Mononuclear cell (primary cell): ENCODE results near the gene PTPRN2. TPM values are rescaled to one million over a fixed set of nuclear protein-coding genes. Genes with fewer than 3 reads are reported as not detected.
"Not testable (repeated sequence)": the region's sequence is repeated elsewhere in the genome, so short reads cannot be mapped to it uniquely, and the experiment has no call there.

Experiments used
- H3K27me3 ChIP-seq: 2 replicates; pipeline ENCODE4 v1.6.0; 2011; ENCODE audit warnings: low read length, control low read depth; ENCODE audit not compliant: insufficient read depth
- H3K4me1 ChIP-seq: 2 replicates; pipeline ENCODE4 v1.5.1; 2011; ENCODE audit warnings: mild to moderate bottlenecking, low read length, control low read depth; ENCODE audit not compliant: insufficient read depth
- H3K4me3 ChIP-seq: 2 replicates; pipeline ENCODE4 v1.5.1; 2011; ENCODE audit warnings: mild to moderate bottlenecking, low read length, moderate library complexity
- H3K9me3 ChIP-seq: 2 replicates; pipeline ENCODE4 v1.5.1; 2011; ENCODE audit warnings: low read depth, mild to moderate bottlenecking, control low read depth, low read length
- total RNA-seq: library from RNA; depleted of rRNA; stranded (reverse); fragments of >200 nt; gene quantifications from one replicate; pipeline ENCODE4 v1.2.3, GENCODE V29; 2012

Gene PTPRN2
- total RNA-seq, 1 donor = 0.31 TPM

DNA sequence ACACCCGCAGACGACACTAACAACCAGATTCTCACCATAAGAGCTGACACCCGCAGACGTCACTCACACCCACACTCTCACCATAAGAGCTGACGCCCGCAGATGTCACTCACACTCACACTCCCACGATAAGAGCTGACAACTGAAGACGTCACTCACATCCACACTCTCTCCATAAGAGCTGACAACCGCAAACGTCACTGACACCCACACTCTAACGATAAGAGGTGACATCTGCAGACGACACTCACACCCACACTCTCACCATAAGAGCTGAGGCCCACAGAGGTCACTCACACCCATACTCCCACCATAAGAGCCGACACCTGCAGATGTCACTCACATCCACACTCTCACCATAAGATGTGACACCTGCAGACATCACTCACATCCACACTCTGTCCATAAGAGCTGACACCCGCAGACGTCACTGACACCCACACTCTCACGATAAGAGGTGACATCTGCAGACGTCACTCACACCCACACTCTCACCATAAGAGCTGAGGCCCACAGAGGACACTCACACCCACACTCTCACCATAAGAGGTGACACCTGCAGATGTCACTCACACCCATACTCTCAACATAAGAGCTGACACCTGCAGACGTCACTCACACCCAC lies 255.7 kb downstream of the PTPRN2 start:
- H3K4me1 ChIP-seq, H3K9me3 ChIP-seq, H3K4me3 ChIP-seq, H3K27me3 ChIP-seq: not testable (repeated sequence)

DNA sequence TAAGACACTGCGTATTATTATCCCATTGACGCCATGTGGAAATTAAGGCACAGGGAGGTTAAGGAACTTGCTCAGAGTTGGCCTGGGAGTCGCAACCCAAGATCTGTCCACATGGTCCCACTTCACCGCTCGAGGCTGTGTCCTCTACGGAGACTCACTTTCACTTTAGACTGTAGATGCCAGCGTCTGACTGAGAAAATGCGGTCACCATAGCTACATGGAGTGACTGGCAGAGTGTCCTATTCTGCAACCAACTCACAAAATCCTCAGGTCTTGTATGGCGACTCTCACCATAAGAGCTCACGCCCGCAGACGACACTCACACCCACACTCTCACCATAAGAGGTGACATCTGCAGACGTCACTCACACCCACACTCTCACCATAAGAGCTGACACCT lies 257.9 kb downstream of the PTPRN2 start:
- H3K4me3 ChIP-seq = no peak overlapping the region
- H3K9me3 ChIP-seq = peaks cover 5% of the 10 kb centered on the region

DNA sequence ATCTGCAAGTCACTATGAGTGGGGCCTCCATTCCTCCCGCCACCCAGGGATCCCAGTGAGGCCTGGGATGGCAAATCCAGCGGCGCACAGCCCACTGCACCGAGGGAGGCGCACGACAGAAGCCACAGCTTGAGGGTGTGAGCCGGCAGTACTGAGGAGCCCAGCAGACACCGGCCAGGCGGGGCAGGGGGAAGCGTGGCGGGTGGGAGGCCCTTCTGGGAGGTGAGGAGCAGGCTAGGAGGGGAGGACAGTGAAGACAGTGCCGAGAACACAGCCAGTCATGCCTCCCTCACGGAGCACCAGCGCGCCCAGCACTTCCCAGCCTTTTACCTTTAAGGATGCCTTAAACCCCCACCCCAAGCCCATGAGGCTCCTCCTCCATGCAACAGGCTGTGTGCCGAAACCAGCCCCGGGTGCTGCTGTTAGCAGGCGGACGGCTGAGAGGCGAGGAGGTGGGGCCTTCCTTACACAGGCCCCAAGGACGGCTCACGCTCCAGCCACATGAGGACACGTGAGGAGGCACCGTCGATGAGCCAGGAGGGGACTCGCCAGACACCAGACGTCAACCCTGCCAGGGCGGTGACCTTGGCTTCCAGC lies 258.5 kb downstream of the PTPRN2 start:
- no peak overlapping the region for H3K4me3 ChIP-seq
- H3K27me3 ChIP-seq = no peaks in the 10 kb centered on the region
- no peaks in the 10 kb centered on the region for H3K4me1 ChIP-seq
- peaks cover 5% of the 10 kb centered on the region for H3K9me3 ChIP-seq

More for the DNA sequence above, 257.9 kb downstream of the PTPRN2 start:
- H3K27me3 ChIP-seq = no peaks in the 10 kb centered on the region
- H3K4me1 ChIP-seq = no peaks in the 10 kb centered on the region

DNA sequence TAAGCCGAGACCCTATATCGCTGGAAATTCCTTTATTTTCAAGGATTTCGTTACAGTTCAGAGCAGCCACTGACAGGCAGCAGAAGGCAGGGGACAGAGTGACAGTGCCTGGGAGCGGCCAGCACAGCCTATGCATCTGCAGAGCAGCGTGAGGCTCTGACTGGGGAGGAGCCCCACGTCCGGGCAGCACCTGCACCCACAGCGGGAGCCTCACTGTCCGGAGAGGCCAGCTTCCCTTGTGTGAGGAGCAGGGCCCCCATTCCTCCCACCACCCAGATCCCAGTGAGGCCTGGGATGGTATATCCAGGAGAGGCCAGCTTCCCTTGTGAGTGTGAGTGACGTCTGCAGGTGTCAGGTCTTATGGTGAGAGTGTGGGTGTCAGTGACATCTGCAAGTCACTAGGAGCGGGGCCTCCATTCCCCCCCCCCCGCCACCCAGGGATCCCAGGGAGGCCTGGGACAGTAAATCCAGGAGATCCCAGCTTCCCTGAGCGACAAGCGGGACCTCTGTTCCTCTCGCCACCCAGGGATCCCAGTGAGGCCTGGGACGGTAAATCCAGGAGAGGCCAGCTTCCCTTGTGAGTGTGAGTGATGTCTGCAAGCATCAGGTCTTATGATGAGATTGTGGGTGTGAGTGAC lies 259.1 kb downstream of the PTPRN2 start:
- H3K4me3 ChIP-seq = no peak overlapping the region
- H3K27me3 ChIP-seq = no peaks in the 10 kb centered on the region
- peaks cover 5% of the 10 kb centered on the region for H3K9me3 ChIP-seq
- H3K4me1 ChIP-seq = no peaks in the 10 kb centered on the region

DNA sequence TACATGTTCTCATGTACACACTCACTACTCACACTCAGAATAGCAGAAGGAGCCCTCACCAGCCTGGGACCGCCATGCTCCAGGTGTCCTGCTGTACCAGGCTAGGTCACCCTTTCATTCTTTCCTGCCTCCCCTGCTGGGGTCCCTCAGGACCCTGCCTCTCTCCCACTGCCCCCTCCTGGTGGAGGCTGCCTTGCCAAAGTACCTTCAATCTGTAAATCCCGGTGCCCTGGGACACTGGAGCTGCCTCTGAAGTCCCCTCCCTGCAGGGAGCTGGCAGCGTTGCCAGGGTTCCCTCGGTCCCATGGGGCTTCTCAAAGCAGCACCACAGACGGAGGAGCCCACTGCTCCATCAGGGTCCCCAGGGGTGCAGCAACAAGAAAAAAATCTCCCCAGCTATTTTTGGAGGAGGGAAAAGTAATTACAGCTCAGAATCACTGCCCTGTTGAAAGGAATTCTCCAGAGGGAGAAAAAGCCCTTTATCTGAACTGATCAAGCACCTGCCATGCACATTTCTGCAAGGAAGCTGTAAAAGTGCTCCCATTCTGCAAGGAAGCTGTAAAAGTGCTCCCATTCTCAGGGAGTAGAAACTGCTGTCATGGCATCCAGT lies 259.9 kb downstream of the PTPRN2 start:
- Histone ChIP-seq H3K4me1 (no peaks in the 10 kb centered on the region), H3K9me3 (peaks cover 5% of the 10 kb centered on the region), H3K4me3 (no peak overlapping the region), H3K27me3 (no peaks in the 10 kb centered on the region)

DNA sequence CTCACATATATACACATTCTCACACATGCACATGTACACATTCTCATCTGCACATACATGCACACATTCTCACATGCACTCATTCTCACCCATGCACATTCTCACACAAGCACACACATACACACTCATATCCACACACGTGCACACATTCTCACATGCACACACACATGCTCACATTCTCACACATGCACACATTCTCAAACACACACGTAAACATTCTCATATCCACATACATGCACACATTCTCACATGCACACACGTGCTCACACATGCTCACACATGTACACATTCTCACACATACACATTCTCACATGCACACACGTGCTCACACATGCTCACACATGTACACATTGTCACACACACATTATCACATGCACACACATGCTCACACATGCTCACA lies 260.6 kb downstream of the PTPRN2 start:
- Histone ChIP-seq H3K4me1 (no peaks in the 10 kb centered on the region), H3K9me3 (peaks cover 5% of the 10 kb centered on the region), H3K27me3 (no peaks in the 10 kb centered on the region), H3K4me3 (no peak overlapping the region)

DNA sequence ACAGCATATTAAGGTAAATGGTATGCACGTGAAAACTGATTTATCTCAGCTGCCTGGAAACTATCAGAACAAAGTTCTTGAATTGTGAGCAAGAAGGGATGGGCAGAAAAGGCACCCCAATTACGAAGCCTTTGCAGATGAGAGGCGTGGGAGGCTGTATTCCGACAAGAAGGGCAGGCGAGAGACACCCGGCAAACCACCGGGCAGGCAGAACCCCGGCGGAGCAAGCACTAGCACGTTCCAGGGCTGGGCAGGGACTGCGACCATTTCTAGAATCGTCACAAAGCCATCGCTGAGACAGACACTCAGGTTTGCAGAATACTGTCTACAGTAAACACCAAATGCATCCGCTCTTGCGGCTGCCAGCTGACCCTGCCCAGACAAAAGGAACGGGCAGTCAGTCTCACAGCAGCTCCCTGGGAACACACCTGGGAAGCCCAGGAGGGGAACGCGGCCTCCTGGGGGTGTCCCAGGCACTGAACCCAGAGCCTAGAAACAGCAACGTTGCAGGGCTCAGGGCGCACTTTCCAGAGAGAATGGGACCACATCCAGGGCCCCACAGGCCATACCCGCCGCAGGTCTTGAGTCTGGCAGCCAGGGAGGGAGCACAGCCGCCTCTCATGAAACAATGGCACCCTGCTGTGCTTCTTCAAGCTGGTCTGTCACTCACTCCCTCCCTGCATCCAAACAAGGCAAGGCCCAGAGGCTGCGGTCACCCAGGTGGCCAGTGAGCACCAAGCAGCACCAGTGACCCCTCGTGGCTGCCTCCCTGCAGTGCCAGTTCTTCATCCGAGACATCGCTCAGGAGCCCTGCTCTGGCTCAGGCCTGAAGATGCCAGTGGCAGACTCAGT lies 261.9 kb downstream of the PTPRN2 start:
- Histone ChIP-seq H3K4me1 (no peaks in the 10 kb centered on the region), H3K27me3 (no peaks in the 10 kb centered on the region), H3K9me3 (peaks cover 5% of the 10 kb centered on the region), H3K4me3 (no peak overlapping the region)

DNA sequence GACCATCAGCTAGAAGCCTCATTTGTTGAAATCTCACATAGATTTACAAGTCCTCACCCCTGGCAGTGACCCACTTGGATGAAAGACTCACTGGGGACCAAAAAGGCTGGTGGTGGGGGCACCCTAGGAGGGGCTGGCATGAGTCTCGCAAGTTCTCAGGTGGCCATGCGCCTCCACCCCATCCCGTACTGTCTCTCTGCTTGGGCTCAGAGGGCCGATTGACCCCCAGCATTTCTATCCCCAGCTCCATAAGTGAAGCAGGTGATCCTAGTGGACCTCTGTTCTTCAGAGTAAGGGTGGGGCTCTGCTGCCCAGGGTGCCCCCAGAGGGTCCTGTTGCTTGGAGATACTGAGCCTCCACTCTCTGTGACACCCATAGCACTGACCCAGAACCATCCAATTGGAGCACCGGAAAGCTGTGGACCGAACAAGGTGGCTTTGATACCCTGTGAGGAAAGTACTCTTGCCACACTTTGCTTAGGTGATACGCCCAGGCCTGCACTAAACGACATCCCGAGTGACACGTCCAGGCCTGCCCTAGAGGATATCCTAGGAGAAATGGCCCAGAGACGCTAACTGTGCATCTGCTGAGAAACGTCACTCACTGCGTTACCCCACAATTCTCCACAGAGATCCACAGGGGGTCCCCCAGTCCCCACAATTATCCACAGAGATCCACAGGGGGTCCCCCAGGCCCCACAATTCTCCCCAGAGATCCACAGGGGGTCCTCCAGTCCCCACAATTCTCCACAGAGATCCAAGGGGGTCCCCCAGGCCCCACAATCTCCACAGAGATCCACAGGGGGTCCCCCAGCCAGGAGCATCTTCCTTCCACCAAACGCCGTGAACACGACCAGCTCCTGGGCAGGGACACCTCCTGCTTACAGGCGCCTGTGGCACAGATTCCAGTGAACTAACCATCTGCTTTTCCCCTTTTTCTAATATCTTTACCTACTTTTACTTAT lies 262.9 kb downstream of the PTPRN2 start:
- Histone ChIP-seq H3K4me1 (no peaks in the 10 kb centered on the region), H3K27me3 (no peaks in the 10 kb centered on the region), H3K9me3 (peaks cover 5% of the 10 kb centered on the region), H3K4me3 (no peak overlapping the region)

DNA sequence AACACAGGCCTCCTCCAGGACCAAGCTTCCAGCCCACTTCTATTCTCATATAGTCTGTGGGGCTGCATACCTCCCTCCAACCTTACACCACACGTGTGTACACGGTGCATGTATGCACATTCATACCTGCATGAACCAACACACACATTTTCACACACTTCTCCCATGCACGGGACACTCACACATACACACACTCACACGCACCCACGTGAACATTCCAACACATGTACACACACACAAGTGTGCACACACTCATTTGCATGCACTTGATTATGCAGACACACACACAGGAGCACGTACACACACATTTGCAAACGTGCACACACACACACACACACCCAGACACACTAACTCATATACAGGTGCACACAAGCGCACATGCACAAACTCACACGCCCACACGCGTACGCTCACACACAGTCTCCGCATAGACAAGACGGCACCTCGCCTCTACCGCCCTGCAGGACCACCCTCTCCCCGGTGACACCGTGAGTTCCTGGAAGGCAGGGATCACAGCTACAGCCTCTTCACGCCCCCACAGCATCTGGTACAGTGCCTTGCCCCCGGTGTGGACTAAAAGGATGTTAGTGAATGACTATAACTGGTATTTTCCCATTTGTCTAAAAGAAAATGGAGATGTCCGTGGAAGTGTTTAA lies 263.8 kb downstream of the PTPRN2 start:
- Histone ChIP-seq H3K9me3 (peaks cover 5% of the 10 kb centered on the region), H3K27me3 (no peaks in the 10 kb centered on the region), H3K4me3 (no peak overlapping the region), H3K4me1 (no peaks in the 10 kb centered on the region)

DNA sequence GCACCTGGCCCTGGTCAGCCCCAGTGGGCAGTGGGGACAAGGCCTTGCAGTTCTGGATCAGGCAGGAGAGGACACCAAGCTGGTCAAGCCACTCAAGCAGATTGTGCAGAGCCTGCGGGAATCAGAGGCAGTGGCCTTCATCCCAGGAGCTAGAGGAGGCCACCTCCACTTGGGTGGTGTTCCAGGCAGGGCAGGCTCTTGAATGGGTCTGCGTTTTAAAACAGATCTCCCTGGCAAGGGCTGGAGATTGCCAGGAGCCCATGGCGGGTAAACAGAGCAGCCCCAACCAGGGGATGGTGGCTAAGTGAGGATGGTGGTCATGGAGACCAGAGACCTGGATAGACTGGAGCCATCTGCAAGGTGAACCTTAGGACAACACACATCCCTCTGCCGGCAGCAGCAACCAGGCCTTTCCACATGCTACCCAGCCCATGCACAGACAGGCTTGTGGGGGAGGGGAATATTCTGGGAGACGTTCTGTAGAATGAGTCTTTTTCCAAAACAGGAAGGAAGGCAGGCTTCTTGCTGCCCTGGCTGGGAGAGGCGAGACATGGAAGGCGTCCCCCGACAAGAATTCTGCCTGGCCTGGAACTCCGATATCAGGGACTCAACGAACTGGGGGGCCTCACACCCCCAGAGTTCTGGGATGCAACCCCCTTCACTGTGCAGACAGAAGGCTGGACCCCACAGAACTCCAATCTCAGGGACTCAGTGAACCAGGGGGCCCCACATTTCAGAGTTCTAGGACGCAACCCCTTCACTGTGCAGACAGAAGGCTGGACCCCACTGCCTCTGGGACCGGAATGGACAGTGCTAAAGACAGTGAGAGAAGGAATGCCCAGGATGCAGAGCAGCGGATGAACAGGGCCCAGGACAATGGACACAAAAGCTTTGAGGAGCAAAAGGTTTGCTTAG lies 264.8 kb downstream of the PTPRN2 start:
- Histone ChIP-seq H3K4me1 (no peaks in the 10 kb centered on the region), H3K27me3 (no peaks in the 10 kb centered on the region), H3K4me3 (no peak overlapping the region), H3K9me3 (peaks cover 5% of the 10 kb centered on the region)

DNA sequence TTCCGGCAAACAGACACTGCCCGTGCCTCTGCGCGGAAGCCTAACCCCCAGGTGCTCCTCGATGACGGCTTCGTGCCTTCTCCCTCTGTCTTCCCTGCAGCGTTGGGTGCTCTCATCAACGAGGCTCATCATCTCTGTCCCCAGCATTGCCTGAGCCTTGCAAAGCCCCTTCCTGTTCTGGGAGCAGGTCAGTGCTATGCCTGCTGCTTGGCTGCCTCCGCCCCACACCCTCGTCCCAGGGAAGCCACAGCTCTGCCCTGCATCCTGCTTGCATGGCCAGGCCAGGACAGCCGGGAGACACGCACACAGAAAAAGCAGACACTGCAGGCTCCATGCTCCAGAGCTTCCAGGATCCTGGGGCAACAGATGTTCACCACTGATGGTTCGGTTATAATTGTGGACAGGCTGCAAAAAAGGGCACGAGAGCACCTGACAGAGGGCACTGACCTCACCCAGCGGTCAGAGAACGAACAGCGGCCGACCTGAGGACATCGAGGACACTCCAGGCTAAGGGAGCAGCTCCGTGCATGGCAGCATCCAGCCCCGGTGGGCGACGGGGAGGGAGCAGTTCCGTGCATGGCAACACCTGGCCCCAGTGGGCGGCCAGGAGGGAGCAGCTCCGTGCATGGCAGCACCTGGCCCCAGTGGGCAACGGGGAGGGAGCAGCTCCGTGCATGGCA lies 265.5 kb downstream of the PTPRN2 start:
- Histone ChIP-seq H3K9me3 (peaks cover 5% of the 10 kb centered on the region), H3K4me1 (no peaks in the 10 kb centered on the region), H3K27me3 (no peaks in the 10 kb centered on the region), H3K4me3 (no peak overlapping the region)

DNA sequence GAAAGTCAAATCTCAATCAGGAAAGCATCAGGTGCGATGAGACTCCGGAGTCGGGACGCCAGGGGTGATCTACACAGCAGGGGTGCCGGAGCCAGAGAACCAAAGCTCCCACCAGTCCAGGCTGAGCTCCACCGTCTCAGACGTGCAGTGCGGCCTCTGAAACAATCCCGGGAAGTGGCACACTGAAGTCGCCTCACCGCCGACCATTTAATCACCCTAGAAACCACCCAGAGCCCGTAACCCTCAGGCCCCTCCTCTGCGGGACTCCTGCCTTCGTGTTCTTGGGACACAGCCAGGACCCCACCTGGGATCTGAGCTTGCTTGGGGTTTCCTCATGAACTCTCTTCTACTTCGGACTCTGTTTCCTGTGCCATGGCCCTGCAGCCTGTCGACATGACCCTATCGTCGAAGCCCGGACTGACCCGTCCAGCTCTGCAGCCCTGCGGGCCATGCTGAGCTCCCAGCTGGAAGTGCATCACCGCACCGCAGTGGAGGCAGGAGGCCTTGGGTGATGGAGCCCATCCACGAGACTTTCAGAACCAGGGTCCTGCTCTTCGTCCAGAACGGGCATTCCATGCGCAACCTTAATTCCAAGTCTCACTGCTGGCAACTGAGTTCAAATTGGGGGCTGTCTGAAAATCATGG lies 266.4 kb downstream of the PTPRN2 start:
- Histone ChIP-seq H3K4me1 (no peaks in the 10 kb centered on the region), H3K9me3 (no peaks in the 10 kb centered on the region), H3K27me3 (no peaks in the 10 kb centered on the region), H3K4me3 (no peak overlapping the region)
